Measurements from ENCODE around the gene GAS6.
A peak's percentile ranks its signal among the peaks of the same experiment; 100 is the strongest.

GAS6 gene

GRCh38 chr13:113843063-113843654 lies 20.7 kb downstream of the GAS6 start:
- peaks cover 18% of the 10 kb centered on the region for H3K4me1 ChIP-seq (ENCODE audit: control insufficient read depth, insufficient read depth, low read length, poor library complexity, severe bottlenecking)
- no peaks in the 10 kb centered on the region for H3K9me3 ChIP-seq (ENCODE audit: control insufficient read depth, low read length)
- H3K36me3 ChIP-seq (ENCODE audit: control insufficient read depth, insufficient read depth, low read length): no peaks in the 10 kb centered on the region
- H3K27ac ChIP-seq (ENCODE audit: low read depth, low read length, severe bottlenecking): no peak overlapping the region
- H3K4me3 ChIP-seq (ENCODE audit: extremely low read depth, insufficient read depth, low read length, poor library complexity, severe bottlenecking): no peak overlapping the region
- 92 to 95% methylated on average over 18 to 28 of the region's 30 CpGs for WGBS, 2 experiments (ENCODE audit: insufficient coverage in 2 of 2)

DNA sequence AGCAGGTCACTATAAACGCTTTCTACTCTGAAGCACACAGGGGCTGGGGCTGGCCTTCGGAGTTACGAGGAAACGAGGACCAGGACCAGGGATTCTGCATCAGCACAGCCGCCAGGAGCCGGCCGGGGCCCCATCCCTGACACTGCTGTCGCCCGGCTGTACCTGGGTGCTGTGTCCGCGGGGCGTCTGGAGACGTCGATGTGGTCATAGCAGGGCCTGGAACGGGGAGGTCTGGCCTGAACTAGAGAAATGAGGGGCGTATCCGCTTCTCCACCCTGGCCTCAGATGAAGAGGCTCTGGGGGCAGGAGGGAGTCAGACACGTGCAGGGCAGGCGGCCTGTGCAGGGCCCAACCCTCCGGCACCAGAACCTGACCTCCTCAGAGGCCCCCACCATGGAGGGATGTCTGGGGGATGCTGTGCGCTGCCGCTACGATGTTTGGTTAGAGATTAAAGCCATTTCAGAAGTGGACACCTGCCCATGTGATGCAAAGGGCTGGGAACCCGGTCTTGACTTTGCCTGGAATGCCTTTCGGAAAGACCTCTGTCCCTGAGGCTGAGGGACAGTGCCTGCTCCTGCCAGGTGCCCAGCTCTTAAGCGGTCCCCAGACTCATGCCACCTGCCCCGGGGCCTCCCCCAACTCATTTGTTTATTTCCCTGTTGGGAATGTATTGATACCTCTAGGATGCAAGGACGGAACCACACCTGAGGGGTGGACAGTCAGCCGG lies 21.4 kb downstream of the GAS6 start:
- 92 to 94% methylated on average over 19 to 24 of the region's 29 CpGs for WGBS, 2 experiments (ENCODE audit: insufficient coverage in 2 of 2)
- Histone ChIP-seq H3K4me3 (ENCODE audit: extremely low read depth, insufficient read depth, low read length, poor library complexity, severe bottlenecking) (no peak overlapping the region), H3K9me3 (ENCODE audit: control insufficient read depth, low read length) (no peaks in the 10 kb centered on the region), H3K27ac (ENCODE audit: low read depth, low read length, severe bottlenecking) (no peak overlapping the region), H3K4me1 (ENCODE audit: control insufficient read depth, insufficient read depth, low read length, poor library complexity, severe bottlenecking) (peaks cover 25% of the 10 kb centered on the region), H3K36me3 (ENCODE audit: control insufficient read depth, insufficient read depth, low read length) (no peaks in the 10 kb centered on the region)

- 88 to 91% methylated on average over 11 to 15 of the region's 15 CpGs for WGBS, 2 experiments (ENCODE audit: insufficient coverage in 2 of 2)
- Histone ChIP-seq H3K4me1 (ENCODE audit: control insufficient read depth, insufficient read depth, low read length, poor library complexity, severe bottlenecking) (peaks cover 32% of the 10 kb centered on the region), H3K36me3 (ENCODE audit: control insufficient read depth, insufficient read depth, low read length) (no peaks in the 10 kb centered on the region), H3K27ac (ENCODE audit: low read depth, low read length, severe bottlenecking) (no peak overlapping the region), H3K4me3 (ENCODE audit: extremely low read depth, insufficient read depth, low read length, poor library complexity, severe bottlenecking) (no peak overlapping the region), H3K9me3 (ENCODE audit: control insufficient read depth, low read length) (no peaks in the 10 kb centered on the region)
These were observed 22.6 kb downstream of the GAS6 start for GRCh38 chr13:113841353-113841650.

DNA sequence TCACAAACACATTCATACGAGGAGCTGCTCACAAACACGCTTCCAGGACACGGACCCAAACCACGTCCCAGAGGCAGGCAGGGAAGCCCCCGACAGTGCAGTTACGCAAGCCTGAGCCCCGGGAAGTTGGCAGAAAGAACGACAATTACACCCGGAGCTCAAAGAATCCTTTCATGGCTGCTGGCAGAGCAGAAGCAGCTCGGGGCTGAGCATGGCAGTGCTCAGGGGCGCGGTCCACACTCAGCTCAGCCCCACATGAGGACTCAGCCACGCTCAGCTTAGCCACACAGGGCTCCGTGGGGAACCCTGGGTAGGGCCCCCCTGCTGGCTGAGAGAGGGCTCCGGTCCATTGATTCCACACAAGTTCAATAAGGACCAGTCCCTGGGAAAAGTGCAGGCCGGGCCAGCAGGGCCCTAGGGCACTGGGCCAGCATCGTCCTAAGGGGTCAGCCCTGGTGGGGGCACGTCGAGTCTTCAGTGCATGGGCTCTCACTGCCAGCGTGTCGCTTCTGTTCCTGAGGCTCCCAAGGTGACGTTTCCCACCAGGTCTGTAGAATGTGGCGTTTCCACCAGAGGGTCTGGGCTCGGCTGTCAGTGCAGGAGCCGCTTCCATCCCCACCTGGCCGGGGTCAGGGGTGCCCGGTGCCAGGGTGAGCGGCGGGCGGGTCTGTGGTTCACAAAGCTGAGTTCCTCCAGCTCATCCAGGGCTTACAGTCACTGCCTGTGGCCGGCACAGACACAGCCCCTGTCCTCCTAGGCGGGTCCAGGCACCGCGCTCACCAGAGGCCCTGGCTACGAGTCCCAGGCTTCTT lies 23.1 kb downstream of the GAS6 start:
- Histone ChIP-seq H3K27ac (ENCODE audit: low read depth, low read length, severe bottlenecking) (no peak overlapping the region), H3K9me3 (ENCODE audit: control insufficient read depth, low read length) (no peaks in the 10 kb centered on the region), H3K4me3 (ENCODE audit: extremely low read depth, insufficient read depth, low read length, poor library complexity, severe bottlenecking) (no peak overlapping the region), H3K4me1 (ENCODE audit: control insufficient read depth, insufficient read depth, low read length, poor library complexity, severe bottlenecking) (peaks cover 32% of the 10 kb centered on the region), H3K36me3 (ENCODE audit: control insufficient read depth, insufficient read depth, low read length) (no peaks in the 10 kb centered on the region)
- 89 to 90% methylated on average over 31 to 35 of the region's 35 CpGs for WGBS, 2 experiments (ENCODE audit: insufficient coverage in 2 of 2)

DNA sequence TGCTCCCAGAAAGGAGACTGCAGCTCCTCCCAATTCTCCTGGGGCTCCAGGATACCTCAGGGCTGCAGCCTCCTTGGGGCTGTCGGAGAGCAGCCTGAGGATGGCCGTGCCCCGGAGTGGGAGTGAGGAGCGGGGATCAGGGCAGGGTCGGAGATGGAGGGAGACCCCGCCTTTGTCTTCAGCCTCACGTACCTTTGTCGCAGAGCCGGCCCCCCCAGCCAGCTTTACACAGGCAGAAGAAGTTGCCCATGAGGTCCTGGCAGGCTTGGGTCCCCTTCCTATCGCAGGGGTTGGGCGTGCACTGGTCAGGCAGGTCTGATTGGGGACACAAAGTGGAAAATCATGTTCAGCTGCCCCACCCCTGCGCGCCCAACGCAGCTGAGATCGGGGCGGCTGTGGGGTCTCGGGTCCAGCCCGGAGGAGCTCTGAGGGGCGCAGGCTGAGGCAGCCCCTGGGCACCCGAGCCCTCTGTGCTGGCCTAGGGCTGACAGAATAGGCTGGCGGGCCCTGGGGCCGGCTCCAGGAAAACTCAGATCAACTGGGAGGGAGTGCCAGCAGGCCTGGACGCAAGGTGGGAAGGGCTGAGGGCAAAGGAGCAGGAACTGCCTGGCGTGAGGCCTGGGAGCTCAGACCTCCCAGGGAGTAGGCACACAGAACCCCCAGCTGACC lies 24.2 kb downstream of the GAS6 start:
- no peak overlapping the region for H3K4me3 ChIP-seq (ENCODE audit: extremely low read depth, insufficient read depth, low read length, poor library complexity, severe bottlenecking)
- H3K36me3 ChIP-seq (ENCODE audit: control insufficient read depth, insufficient read depth, low read length): no peaks in the 10 kb centered on the region
- no peak overlapping the region for H3K27ac ChIP-seq (ENCODE audit: low read depth, low read length, severe bottlenecking)
- 93 to 95% methylated on average over 22 to 24 of the region's 24 CpGs for WGBS, 2 experiments (ENCODE audit: insufficient coverage in 2 of 2)
- peaks cover 34% of the 10 kb centered on the region for H3K4me1 ChIP-seq (ENCODE audit: control insufficient read depth, insufficient read depth, low read length, poor library complexity, severe bottlenecking)
- H3K9me3 ChIP-seq (ENCODE audit: control insufficient read depth, low read length): no peaks in the 10 kb centered on the region

DNA sequence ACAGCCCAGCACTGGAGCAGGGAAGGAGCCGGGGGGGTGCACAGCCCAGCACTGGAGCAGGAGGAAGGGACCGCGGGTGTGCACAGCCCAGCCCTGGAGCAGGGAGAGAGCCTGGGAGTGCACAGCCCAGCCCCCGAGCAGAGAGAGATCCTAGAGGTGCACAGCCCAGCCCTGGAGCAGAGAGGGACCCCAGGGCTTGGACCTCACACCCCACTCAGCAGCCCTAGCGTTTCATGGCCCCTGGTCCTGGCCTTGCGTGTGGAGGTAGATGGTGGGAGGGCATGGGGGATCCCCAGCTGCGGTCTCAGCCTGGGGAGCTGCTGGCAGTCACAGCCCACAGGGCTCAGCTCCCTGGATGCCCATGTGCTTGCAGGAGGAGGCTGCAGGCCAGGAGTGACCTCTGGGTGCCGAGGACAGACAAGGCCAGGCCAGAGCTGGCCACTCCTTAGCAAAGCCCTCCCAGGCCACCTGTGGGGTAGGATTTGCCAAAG lies 25.1 kb downstream of the GAS6 start:
- Histone ChIP-seq H3K36me3 (ENCODE audit: control insufficient read depth, insufficient read depth, low read length) (no peaks in the 10 kb centered on the region), H3K4me3 (ENCODE audit: extremely low read depth, insufficient read depth, low read length, poor library complexity, severe bottlenecking) (peak overlapping the region; percentile 35), H3K27ac (ENCODE audit: low read depth, low read length, severe bottlenecking) (no peak overlapping the region), H3K4me1 (ENCODE audit: control insufficient read depth, insufficient read depth, low read length, poor library complexity, severe bottlenecking) (peaks cover 34% of the 10 kb centered on the region), H3K9me3 (ENCODE audit: control insufficient read depth, low read length) (no peaks in the 10 kb centered on the region)
- 84 to 90% methylated on average over 4 to 5 of the region's 8 CpGs for WGBS, 2 experiments (ENCODE audit: insufficient coverage in 2 of 2)

GRCh38 chr13:113837560-113838355 lies 26.1 kb downstream of the GAS6 start:
- Histone ChIP-seq H3K4me3 (ENCODE audit: extremely low read depth, insufficient read depth, low read length, poor library complexity, severe bottlenecking) (peak overlapping the region; percentile 35), H3K9me3 (ENCODE audit: control insufficient read depth, low read length) (no peaks in the 10 kb centered on the region), H3K4me1 (ENCODE audit: control insufficient read depth, insufficient read depth, low read length, poor library complexity, severe bottlenecking) (peaks cover 34% of the 10 kb centered on the region), H3K27ac (ENCODE audit: low read depth, low read length, severe bottlenecking) (peak overlapping the region; percentile 99), H3K36me3 (ENCODE audit: control insufficient read depth, insufficient read depth, low read length) (no peaks in the 10 kb centered on the region)
- WGBS, 2 experiments (ENCODE audit: insufficient coverage in 2 of 2): 54 to 57% methylated on average over 10 to 14 of the region's 16 CpGs

DNA sequence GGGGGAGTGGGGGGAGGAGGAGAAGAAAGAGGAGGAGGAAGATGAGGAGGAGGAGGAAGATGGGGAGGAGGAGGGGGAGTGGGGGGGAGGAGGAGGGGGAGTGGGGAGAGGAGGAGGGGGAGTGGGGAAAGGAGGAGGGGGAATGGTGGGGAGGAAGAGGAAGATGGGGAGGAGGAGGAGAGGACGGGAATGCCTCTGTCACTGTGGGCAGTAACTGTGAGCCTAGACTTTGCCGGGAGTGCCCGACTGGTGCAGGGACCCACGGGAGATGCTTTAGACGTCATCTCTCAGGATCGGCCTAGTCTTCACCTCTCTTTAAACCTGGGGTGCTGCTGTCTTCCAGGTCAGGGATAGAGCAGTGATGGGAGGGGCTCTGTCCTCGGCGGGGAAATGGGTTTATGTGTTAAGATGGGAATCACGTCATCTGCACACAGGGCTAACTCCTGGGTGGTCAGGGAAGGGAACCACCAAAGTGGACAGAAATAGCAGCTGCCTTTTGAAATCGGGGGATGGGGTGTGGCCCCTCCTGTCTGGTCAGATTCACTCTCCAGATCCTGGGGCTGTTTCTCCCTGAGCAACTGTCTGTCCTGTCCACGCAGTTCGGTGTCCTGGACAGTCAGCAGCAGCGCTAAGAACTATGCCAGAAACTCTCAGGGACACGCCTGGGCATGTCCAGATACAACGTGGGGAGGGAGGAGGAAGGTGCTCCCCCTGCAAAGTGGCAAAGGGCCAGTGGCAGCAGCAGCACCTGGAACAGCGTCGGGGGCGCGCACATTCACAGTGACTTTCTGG lies 26.9 kb downstream of the GAS6 start:
- Histone ChIP-seq H3K27ac (ENCODE audit: low read depth, low read length, severe bottlenecking) (peak overlapping the region; percentile 99), H3K4me3 (ENCODE audit: extremely low read depth, insufficient read depth, low read length, poor library complexity, severe bottlenecking) (no peak overlapping the region)
- 79 to 85% methylated on average over 18 to 19 of the region's 19 CpGs for WGBS, 2 experiments (ENCODE audit: insufficient coverage in 2 of 2)

DNA sequence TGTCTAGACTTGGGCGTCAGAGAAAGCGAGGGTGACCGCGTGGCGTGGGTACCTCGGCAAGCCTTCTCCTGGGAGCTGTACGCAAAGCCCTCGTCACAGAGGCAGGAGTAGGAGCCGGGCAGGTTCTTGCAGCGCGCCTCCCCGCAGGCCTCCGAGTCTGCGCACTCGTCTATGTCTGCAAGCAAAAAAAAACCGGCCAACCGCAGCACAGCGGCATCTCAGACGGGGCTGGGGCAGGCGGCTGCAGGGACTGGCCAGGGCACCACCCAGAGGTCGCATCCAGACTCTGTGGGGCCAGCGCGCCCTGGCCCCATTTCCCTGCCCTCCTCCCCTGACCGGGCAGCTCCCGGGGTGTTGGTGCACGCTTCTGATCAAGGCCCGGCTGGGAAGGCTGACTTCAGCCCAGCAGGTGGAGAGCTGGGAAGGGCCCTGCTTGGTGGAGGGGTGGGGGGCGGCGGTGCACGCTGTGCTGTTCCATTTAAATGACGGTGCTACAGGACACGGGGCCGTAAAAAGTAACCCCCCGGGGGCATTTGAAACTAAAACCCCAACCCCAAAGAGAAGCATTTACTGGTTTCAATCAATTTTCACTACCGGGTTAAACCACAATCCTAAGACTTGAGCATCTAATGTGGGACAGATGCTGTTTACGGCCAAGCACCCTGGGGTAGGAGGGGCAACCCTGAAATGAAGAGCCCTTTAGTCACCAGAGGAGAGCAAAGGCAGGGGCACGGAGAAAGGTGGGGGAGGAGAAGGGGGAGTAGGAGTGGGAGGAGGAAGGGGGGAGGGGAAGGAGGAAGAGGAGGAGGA lies 28.2 kb downstream of the GAS6 start:
- Histone ChIP-seq H3K4me3 (ENCODE audit: extremely low read depth, insufficient read depth, low read length, poor library complexity, severe bottlenecking) (no peak overlapping the region), H3K27ac (ENCODE audit: low read depth, low read length, severe bottlenecking) (no peak overlapping the region), H3K9me3 (ENCODE audit: control insufficient read depth, low read length) (no peaks in the 10 kb centered on the region), H3K36me3 (ENCODE audit: control insufficient read depth, insufficient read depth, low read length) (no peaks in the 10 kb centered on the region), H3K4me1 (ENCODE audit: control insufficient read depth, insufficient read depth, low read length, poor library complexity, severe bottlenecking) (peaks cover 34% of the 10 kb centered on the region)
- 87 to 89% methylated on average over 27 to 30 of the region's 37 CpGs for WGBS, 2 experiments (ENCODE audit: insufficient coverage in 2 of 2)

More for the DNA sequence above, 26.9 kb downstream of the GAS6 start:
- Histone ChIP-seq H3K36me3 (ENCODE audit: control insufficient read depth, insufficient read depth, low read length) (no peaks in the 10 kb centered on the region), H3K9me3 (ENCODE audit: control insufficient read depth, low read length) (no peaks in the 10 kb centered on the region), H3K4me1 (ENCODE audit: control insufficient read depth, insufficient read depth, low read length, poor library complexity, severe bottlenecking) (peaks cover 34% of the 10 kb centered on the region)

Measured in mesodermal cell (in vitro differentiated cells).